Measurements from ENCODE around the gene L3MBTL1. TPM values are rescaled to one million over a fixed set of nuclear protein-coding genes. Genes with fewer than 3 reads are reported as not detected.

L3MBTL1 gene
- total and polyA plus RNA-seq, 2 of the 4 experiments (the other 2 are of a cell fraction), result 2.2 to 4.5 TPM

DNA sequence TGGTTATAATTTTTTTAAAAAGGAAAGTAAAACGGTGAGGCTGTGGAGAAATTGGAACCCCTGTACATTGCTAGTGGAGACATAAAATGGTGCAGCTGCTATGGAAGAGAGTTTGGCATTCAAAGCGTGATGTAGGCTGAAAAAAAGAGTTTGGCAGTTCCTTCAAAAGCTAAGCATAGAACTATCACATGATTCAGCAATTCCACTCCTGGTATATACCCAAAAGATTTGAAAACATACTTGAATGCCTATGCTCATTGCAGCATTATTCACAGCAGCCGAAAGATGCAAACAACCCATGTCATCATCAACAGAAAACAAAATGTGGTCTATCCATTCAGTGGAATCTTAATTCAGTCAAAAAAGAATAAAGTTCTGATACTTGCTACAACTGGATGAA, 46.9 kb downstream of the L3MBTL1 start:
- Histone ChIP-seq H2BK20ac (ENCODE audit: low read depth, low read length) (no peak overlapping the region), H3K23ac (ENCODE audit: low read depth, low read length) (no peak overlapping the region), H2BK15ac (ENCODE audit: low read depth, low read length) (no peak overlapping the region), H2AK9ac (replicated peaks; ENCODE audit: low read depth, low read length, poor library complexity) (no peak overlapping the region), H4K91ac (ENCODE audit: insufficient read depth, low read depth, low read length) (no peak overlapping the region), H4K8ac (ENCODE audit: low read depth in 2 of 2, low read length in 2 of 2) (no peak overlapping the region), H3K79me1 (ENCODE audit: low read depth in 1 of 2, low read length in 2 of 2) (no peaks in the 10 kb centered on the region), H3K56ac (ENCODE audit: extremely low read depth, insufficient read depth, low read length) (no peak overlapping the region), H3K36me3 (ENCODE audit: control insufficient read depth, insufficient read depth, low read length) (no peaks in the 10 kb centered on the region), H3K14ac (replicated peaks; ENCODE audit: low read depth, low read length) (no peak overlapping the region), H2AFZ (replicated peaks; ENCODE audit: low read length, poor library complexity) (no peak overlapping the region), H4K20me1 (ENCODE audit: insufficient read depth, low read length) (no peaks in the 10 kb centered on the region), H4K5ac (ENCODE audit: low read depth, low read length) (no peak overlapping the region), H3K27ac (ENCODE audit: insufficient read depth, low read length) (no peak overlapping the region), H2AK5ac (ENCODE audit: low read depth, low read length) (no peak overlapping the region), H3K9me1 (ENCODE audit: insufficient read depth, low read length) (no peaks in the 10 kb centered on the region), H3K18ac (ENCODE audit: low read depth, low read length) (no peak overlapping the region), H3K9ac (ENCODE audit: low read depth, low read length) (no peak overlapping the region), H3K4me3 (ENCODE audit: insufficient read depth, low read depth, low read length) (no peak overlapping the region), H2BK120ac (ENCODE audit: low read depth, low read length) (no peak overlapping the region), H3K4me1 (ENCODE audit: control insufficient read depth, insufficient read depth, low read length) (peaks cover 1% of the 10 kb centered on the region; the same call in 1 of the 2 replicates), H3K9me3 (ENCODE audit: control insufficient read depth, insufficient read depth, low read length) (no peaks in the 10 kb centered on the region), H3K4ac (ENCODE audit: low read depth, low read length) (no peak overlapping the region), H3K4me2 (ENCODE audit: low read depth, low read length) (no peak overlapping the region), H3K27me3 (ENCODE audit: control insufficient read depth, insufficient read depth, low read length) (no peaks in the 10 kb centered on the region; the same call in 1 of the 2 replicates), H2BK5ac (ENCODE audit: low read depth, low read length, poor library complexity, severe bottlenecking) (no peak overlapping the region)
- TF ChIP-seq RFX5 (IDR thresholded peaks at IDR 0.05; ENCODE audit: low read depth, low read length) (no peak), CHD1 (IDR thresholded peaks at IDR 0.05; ENCODE audit: low read depth, low read length) (no peak), BHLHE40 (IDR thresholded peaks at IDR 0.05; ENCODE audit: low read depth, low read length) (no peak), CEBPB (IDR thresholded peaks at IDR 0.05; ENCODE audit: low read depth, low read length) (no peak), NFE2L2 (IDR thresholded peaks at IDR 0.05; ENCODE audit: low read depth, low read length) (no peak), RAD21 (IDR thresholded peaks at IDR 0.05; ENCODE audit: low read length) (no peak), MAZ (IDR thresholded peaks at IDR 0.05; ENCODE audit: borderline replicate concordance, low read depth, low read length) (no peak), POLR2A (IDR thresholded peaks at IDR 0.05; ENCODE audit: low read depth, low read length) (no peak), MXI1 (IDR thresholded peaks at IDR 0.05; ENCODE audit: borderline replicate concordance, low read depth, low read length) (no peak), SMC3 (IDR thresholded peaks at IDR 0.05; ENCODE audit: low read depth, low read length) (no peak), FOS (IDR thresholded peaks at IDR 0.05; ENCODE audit: low read depth, low read length) (no peak), RCOR1 (IDR thresholded peaks at IDR 0.05; ENCODE audit: insufficient replicate concordance, low read length) (no peak), MAFK (IDR thresholded peaks at IDR 0.05; ENCODE audit: low read depth, low read length) (no peak)
- TF ChIP-seq, protein P1, sequence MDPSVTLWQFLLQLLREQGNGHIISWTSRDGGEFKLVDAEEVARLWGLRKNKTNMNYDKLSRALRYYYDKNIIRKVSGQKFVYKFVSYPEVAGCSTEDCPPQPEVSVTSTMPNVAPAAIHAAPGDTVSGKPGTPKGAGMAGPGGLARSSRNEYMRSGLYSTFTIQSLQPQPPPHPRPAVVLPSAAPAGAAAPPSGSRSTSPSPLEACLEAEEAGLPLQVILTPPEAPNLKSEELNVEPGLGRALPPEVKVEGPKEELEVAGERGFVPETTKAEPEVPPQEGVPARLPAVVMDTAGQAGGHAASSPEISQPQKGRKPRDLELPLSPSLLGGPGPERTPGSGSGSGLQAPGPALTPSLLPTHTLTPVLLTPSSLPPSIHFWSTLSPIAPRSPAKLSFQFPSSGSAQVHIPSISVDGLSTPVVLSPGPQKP (IDR thresholded peaks at IDR 0.05; ENCODE audit: borderline replicate concordance, low read depth, low read length), result no peak
- TF ChIP-seq, protein P2, sequence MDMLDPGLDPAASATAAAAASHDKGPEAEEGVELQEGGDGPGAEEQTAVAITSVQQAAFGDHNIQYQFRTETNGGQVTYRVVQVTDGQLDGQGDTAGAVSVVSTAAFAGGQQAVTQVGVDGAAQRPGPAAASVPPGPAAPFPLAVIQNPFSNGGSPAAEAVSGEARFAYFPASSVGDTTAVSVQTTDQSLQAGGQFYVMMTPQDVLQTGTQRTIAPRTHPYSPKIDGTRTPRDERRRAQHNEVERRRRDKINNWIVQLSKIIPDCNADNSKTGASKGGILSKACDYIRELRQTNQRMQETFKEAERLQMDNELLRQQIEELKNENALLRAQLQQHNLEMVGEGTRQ (IDR thresholded peaks at IDR 0.05; ENCODE audit: low read depth, low read length), result no peak
- TF ChIP-seq, protein P3, sequence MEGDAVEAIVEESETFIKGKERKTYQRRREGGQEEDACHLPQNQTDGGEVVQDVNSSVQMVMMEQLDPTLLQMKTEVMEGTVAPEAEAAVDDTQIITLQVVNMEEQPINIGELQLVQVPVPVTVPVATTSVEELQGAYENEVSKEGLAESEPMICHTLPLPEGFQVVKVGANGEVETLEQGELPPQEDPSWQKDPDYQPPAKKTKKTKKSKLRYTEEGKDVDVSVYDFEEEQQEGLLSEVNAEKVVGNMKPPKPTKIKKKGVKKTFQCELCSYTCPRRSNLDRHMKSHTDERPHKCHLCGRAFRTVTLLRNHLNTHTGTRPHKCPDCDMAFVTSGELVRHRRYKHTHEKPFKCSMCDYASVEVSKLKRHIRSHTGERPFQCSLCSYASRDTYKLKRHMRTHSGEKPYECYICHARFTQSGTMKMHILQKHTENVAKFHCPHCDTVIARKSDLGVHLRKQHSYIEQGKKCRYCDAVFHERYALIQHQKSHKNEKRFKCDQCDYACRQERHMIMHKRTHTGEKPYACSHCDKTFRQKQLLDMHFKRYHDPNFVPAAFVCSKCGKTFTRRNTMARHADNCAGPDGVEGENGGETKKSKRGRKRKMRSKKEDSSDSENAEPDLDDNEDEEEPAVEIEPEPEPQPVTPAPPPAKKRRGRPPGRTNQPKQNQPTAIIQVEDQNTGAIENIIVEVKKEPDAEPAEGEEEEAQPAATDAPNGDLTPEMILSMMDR (conservative IDR thresholded peaks at IDR 0.05; ENCODE audit: low read depth, low read length), result no peak
- dilution Hi-C loops (cut with HindIII; ENCODE audit: low sequenced_read_pairs, unreplicated experiment), result no loop called here
- CTCF ChIA-PET, result no interaction called here
- DNase-seq (no peak), ATAC-seq (ENCODE audit: low read depth) (no peak)
- BruUV-seq (replicated peaks), result no TSS peak
- no CpG with 5 or more reads among the region's 3 CpGs for WGBS, 2 experiments (ENCODE audit: extremely low coverage in 2 of 2, insufficient read length in 1 of 2)
- intact Hi-C loops (cut with micrococcal nuclease), result no loop called here
- in situ Hi-C loops (cut with MboI; ENCODE audit: low sequenced_read_pairs), result no loop called here
- POLR2A ChIA-PET (ENCODE audit: unreplicated experiment), result no interaction called here

Measured in IMR-90 (cell line).